GM18498 (cell line): ENCODE measurements around the gene SLC6A6.
"Not testable (repeated sequence)": the region's sequence is repeated elsewhere in the genome, so short reads cannot be mapped to it uniquely, and the experiment has no call there.

Experiments
- ATAC-seq: cut with Tn5 transposase; IDR thresholded peaks from one replicate; pipeline ENCODE4 v1.9.1; 2021; ENCODE audit warnings: mild to moderate bottlenecking, moderate library complexity; ENCODE audit not compliant: unreplicated experiment

The SLC6A6 gene

GRCh38 chr3:14503706-14504065, 101.3 kb downstream of the SLC6A6 start:
- ATAC-seq: no peak

- no peak for ATAC-seq
These were observed 102.8 kb downstream of the SLC6A6 start for GRCh38 chr3:14505001-14505802.

DNA sequence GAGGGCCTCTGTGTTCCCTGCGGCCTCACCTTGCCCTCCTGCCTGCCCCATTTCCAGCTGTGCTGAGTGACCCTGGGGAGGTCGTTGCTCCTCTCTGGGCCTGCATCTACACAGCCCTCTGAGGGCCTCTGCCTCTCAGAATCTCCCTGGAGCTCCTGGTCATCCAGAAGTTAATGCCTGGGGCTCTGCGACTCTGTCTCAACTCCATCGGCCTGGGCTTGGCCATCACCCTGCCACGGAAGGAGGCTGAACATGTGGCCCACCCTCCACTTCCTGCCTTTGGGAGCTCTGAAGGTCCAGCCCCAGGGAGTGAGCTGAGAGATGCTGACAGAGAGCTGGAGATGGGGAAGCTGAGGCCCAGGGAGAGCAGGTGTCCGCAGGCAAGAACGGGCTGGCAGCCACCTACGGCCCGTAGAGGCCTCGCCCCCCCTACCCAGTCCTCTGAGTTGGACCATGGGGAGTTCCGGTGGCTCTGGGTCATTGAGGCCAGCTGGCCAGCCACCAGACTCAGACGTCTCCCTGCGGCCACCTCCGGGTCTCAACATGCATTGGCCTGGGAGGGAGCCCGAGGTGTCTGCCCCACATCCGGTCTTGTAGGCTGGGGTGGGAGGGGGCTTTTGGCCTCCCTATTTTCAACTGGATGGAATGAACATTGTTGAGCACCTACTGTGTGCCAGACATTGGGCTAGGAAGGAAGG, 103.5 kb downstream of the SLC6A6 start:
- no peak for ATAC-seq

DNA sequence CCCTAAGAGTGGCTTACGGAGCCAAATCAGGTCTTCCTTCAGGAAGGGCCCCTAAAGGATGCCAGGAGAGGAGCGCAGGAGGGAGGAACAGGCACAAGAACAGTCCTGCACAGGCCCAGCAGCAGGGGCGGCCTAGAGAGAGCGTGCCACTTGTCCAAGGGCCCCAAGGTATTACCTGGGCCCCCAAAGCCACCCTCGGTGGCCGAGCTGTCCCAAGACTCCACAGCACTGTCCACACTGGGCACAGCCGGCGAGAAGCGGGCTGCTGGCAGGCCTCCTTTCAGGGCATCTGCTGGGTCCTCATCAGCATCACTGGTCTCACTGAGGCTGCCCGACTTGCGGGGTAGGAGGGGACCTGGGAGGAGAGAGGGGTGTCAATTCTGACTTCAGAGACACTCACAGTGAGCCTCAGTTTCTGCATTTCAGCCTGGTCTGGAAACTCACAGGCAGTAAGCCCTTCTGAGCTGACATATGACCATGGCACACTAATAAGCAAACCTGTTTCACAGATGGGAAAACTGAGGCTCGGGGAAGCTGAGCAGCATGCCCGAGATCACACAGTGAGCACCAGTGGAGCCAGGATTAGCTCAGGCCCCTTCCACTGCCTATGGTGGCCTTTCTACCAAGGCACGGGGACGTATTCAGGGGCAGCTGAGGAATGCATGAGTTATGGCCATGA, 104.4 kb downstream of the SLC6A6 start:
- ATAC-seq: no peak

- ATAC-seq: no peak
These were observed 104.9 kb downstream of the SLC6A6 start for GRCh38 chr3:14507305-14507741.

GRCh38 chr3:14507757-14508504, 105.5 kb downstream of the SLC6A6 start:
- ATAC-seq: no peak

- no peak for ATAC-seq
These were observed 106.1 kb downstream of the SLC6A6 start for GRCh38 chr3:14508505-14508819.

- ATAC-seq: peak; percentile 63
These were observed 106.8 kb downstream of the SLC6A6 start for GRCh38 chr3:14508966-14509795.

DNA sequence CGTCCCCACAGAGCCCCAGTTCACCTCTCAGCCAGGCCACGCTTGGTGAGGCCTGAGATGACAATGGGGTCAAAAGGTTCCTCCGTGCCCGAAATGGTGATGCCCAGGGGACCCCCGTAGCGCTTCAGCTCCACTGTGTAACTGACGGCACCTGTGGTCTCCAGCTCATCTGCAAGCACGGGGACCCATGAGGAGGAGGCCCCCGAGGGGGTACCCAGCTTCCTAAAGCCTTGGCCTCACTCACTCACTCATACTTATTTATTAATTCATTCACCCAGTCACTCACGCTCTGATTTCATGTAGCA, 107.3 kb downstream of the SLC6A6 start:
- ATAC-seq: no peak

GRCh38 chr3:14510838-14511622, 108.6 kb downstream of the SLC6A6 start:
- ATAC-seq: no peak

DNA sequence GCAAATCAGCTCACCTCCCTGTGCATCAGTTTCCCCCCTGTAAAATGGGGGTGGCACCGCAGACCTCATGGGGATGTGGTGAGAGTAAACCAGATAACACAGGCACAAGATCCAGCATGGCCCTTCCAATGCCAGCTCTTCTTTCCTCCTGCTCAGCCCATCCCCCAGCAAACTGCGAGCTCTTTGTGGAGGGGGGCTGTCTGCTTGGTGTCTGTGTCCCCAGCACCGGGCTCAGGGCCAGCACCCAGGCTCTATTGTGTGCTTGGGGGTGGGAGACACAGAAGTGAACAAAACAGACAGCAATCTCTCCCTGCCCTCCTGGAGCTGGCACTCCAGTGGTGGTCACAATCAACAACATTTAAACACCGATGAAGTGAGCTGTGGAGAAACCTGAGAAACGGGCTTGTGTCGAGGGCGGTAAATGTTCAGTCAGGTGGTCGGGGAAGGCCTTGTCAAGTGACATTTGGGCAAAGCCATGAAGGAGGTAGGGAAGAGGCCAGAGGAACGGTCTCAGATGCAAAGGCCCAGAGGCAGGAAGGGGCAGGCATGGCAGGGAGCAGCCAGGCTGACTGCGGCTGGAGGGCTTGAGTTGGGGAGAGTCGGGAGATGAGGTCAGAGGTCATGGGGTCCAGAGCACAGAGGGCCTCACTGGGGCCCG, 109.3 kb downstream of the SLC6A6 start:
- ATAC-seq: no peak

DNA sequence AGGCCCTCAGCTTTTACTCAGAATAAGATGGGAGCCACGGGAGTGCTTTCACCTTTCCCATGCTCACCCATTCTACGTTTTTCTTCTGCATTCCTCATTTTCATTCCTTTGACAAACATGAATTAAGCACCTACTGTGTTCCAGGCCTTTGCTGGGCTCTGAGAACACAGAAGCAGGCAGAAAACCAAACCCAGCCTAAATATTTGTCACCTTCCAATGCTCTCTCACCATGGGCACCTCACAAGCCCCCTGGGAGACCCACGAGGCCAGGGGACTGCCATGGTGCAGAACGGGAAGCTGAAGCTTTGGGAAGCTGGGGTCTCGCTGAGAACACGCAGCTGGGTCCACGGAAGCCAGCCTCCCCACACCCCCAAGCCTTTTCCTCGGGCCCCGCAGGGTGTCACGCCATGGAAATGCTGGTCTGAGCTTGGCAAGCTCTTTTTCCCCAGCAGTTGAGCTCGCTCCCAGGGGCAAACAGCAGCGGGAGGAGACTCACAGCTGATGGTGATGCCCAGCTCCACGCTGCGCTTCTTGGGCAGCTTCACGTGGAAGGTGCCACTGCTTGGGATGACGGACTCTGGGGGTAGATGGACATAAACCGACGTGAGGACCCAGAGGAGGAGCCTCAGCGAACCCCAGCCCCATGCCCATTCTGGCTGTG, 110.0 kb downstream of the SLC6A6 start:
- no peak for ATAC-seq

DNA sequence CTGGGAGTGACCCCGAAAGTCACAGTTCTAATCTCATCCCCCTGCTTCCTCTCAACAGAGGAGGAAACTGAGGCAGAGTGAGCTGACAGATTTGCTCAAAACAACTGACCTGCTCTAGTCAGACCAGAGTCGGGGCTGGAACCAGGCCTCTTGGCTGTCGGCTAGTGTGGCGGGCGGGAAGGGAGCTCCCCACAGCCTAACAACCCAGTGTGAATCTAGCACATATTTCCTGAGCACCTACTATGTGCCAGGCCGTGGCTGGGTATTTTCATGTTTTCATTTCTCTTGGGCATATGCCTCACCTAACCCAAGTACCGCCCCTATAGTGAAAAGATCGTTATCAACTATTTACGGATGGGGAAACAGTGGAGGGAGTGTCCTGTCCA, 110.5 kb downstream of the SLC6A6 start:
- ATAC-seq: no peak

GRCh38 chr3:14513566-14514322, 111.3 kb downstream of the SLC6A6 start:
- ATAC-seq: no peak

DNA sequence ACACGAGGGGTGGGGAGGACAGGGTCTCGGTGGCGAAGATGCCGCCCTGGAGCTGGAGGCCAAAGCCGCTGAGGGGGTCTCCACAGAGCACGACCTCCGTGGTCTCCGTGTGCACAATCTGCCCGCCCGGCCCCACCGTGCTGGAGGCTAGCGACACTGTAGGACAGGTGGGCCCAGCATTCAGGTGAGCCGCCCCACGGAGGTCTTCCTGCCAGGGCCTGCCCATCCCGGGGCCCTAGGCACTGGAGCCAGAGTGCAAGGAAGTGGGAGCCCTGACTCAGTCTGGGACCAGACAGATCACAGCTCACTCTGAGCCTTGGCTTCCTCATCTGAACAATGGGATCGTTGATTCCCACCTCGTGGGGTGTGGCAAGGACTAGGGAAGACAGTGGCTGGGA, 111.9 kb downstream of the SLC6A6 start:
- ATAC-seq: no peak

- not testable (repeated sequence) for ATAC-seq
These were observed 113.1 kb downstream of the SLC6A6 start for GRCh38 chr3:14515526-14515925.

DNA sequence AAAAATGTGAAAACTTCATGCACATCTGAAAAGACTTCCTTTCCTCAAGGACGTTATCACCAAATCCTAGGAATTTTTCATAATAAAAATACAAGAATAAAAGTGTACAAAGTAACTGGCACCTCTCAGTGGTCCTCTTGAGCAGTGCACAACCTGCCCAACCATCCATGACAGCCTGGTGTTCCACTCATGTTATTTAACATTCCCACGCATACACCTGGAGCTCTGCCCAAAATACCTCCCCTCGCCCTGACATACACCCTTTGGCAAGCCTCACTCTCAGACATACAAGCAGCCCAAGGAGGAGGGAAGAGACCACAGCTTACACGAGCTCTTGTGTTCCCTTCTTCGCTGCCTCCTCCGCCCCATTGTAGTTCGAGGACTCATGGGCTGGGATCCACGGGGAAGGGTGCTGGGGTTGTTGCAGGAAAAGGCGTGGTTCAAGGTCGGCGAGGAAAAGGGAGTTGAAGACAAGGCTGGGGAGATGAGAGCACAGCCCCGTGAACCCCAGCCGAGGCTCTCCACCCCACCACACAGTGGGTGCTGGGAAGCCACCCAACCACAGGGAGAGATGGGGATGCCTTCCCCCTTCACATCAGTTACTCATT, 114.4 kb downstream of the SLC6A6 start:
- no peak for ATAC-seq
